Activated T-cell treated with anti-CD3 and anti-CD28 coated beads, Interleukin-2, amount 50 U/mL, for 72 hours (primary cell): ENCODE data around the gene ZNRF3. TPM values are rescaled to one million over a fixed set of nuclear protein-coding genes. Genes with fewer than 3 reads are reported as not detected.

Source experiments
- ATAC-seq, 2 donors: fragments of 150-1000 bp; cut with Tn5 transposase; replicated peaks in 1 of 2; 2 replicates each; pipeline ENCODE4 v1.10.0; 2021; ENCODE audit warnings: moderate library complexity in 2 of 2, mild to moderate bottlenecking in 1 of 2
- DNase-seq, 2 donors: peaks; one replicate each; pipeline ENCODE4 v3.0.0; 2021 to 2022; ENCODE audit warnings: mixed read lengths in 1 of 2
- H3K27ac Mint-ChIP-seq: one replicate; pipeline ENCODE4 v1.8.0; 2022; ENCODE audit warnings: mild to moderate bottlenecking, moderate library complexity, mixed read lengths
- H3K27me3 Mint-ChIP-seq: one replicate; pipeline ENCODE4 v1.8.0; 2022; ENCODE audit warnings: low read depth, mixed read lengths
- H3K36me3 Mint-ChIP-seq, 2 donors: one replicate each; pipeline ENCODE4 v1.8.0; 2022; ENCODE audit warnings: mixed read lengths in 2 of 2, mild to moderate bottlenecking in 1 of 2; ENCODE audit not compliant: insufficient read depth in 2 of 2
- H3K4me1 Mint-ChIP-seq: one replicate; pipeline ENCODE4 v1.8.0; 2022; ENCODE audit warnings: low read depth, mixed read lengths
- H3K4me3 Mint-ChIP-seq, 2 donors: one replicate each; pipeline ENCODE4 v1.8.0; 2022; ENCODE audit warnings: mild to moderate bottlenecking in 2 of 2, mixed read lengths in 2 of 2, moderate library complexity in 2 of 2
- H3K9me3 Mint-ChIP-seq, 2 donors: one replicate each; pipeline ENCODE4 v1.8.0; 2022; ENCODE audit warnings: mixed read lengths in 2 of 2
- total RNA-seq, 2 donors: library from RNA; stranded (reverse); gene quantifications; one replicate each; pipeline ENCODE4 v1.2.3, GENCODE V29; 2022

ZNRF3 gene
- total RNA-seq, 2 donors from 2014 or later = 0.86 to 0.94 TPM

DNA sequence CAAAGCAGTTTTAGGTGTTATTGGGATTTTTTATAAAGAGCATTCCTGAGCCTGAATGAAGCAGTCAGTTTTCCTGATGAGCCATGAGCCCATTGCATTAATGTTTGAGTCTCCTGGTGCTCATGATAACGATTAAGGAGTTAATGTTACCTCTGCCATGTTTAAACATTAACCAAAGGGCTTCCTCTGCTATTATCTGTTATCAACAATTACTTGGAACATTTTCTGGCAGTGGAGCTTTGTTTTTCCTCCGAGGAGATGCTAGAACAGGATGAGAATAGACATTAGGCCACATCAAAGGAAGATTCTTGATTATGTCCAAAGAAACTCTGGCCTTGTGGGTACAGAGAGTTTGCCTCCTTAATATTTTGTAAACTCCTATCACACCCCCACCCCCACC lies 49.9 kb downstream of the ZNRF3 start:
- H3K27me3 Mint-ChIP-seq = peaks cover 68% of the 10 kb centered on the region
- H3K9me3 Mint-ChIP-seq = no peaks in the 10 kb centered on the region

DNA sequence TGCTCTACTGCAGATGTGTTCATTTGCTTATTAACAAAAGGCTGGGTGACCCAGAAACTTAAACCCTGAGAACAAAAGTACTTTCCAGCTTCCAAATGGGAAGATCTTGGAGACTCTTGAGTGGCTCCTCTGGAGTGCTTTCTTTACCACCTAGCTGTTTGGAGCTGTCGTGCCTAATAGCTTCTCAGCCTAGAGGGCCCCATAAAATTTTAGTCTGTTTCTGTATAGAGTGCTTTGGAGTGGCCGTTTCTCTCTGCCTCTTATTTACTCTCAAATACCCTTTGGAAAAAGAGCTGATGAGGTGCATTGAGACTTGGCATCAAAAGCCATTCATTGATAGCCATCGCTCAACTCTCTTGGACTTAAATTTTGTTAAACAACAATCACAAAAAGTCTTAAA lies 50.7 kb downstream of the ZNRF3 start:
- DNase-seq = no peak
- H3K9me3 Mint-ChIP-seq = no peaks in the 10 kb centered on the region
- ATAC-seq = no peak
- no peak overlapping the region for H3K4me3 Mint-ChIP-seq
- H3K27ac Mint-ChIP-seq = no peak overlapping the region
- H3K36me3 Mint-ChIP-seq = no peaks in the 10 kb centered on the region
- peaks cover 4% of the 10 kb centered on the region for H3K4me1 Mint-ChIP-seq
- peaks cover 72% of the 10 kb centered on the region for H3K27me3 Mint-ChIP-seq

More for the DNA sequence above, 49.9 kb downstream of the ZNRF3 start:
- DNase-seq (no peak), ATAC-seq (no peak)
- Mint-ChIP-seq H3K4me1 (peaks cover 4% of the 10 kb centered on the region), H3K27ac (no peak overlapping the region), H3K36me3 (no peaks in the 10 kb centered on the region), H3K4me3 (no peak overlapping the region)

DNA sequence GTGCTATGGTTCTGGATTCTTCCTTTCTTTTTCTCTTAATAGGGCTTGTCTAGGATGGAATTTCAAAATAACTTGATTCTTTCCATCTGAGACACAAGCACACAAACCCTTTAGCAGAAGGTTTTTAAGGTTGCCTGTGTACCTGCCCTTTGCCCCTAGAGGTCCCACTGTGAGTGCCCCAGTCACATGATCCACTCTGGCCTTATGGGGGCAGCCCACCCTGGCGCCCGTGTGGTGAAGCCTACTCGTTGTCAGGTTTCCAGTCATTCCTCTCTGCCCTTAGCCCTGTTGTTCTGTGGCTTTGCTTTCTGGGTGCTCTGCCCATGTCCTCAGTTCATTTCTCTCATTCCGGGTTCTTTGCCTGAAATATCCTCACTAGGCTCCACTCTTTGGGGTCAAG lies 51.8 kb downstream of the ZNRF3 start:
- H3K27me3 Mint-ChIP-seq = peaks cover 80% of the 10 kb centered on the region
- no peak overlapping the region for H3K4me3 Mint-ChIP-seq
- H3K4me1 Mint-ChIP-seq = peaks cover 4% of the 10 kb centered on the region
- no peak for ATAC-seq
- H3K36me3 Mint-ChIP-seq = no peaks in the 10 kb centered on the region
- H3K27ac Mint-ChIP-seq = no peak overlapping the region
- DNase-seq = no peak
- no peaks in the 10 kb centered on the region for H3K9me3 Mint-ChIP-seq

DNA sequence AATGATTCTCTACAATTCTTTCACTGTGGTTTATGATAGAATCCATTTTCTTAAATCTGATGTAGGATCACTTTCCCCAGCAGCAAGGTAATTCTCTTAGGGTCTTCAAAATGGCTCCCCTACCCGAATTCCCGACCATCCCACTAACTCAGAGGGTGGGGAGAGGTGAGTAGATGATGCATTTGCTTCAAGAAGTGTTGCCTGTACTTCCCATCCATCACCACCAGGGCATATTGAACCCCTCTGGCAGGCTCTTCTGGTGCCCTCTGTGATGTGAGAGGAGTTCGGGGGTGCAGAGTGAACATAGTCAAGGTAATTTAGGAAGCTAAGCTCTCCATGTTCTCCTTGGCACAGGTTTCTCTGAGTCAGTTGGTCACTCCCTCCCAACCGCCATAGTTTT lies 52.3 kb downstream of the ZNRF3 start:
- no peak overlapping the region for H3K4me3 Mint-ChIP-seq
- H3K27me3 Mint-ChIP-seq = peaks cover 81% of the 10 kb centered on the region
- DNase-seq (no peak), ATAC-seq (no peak)
- H3K4me1 Mint-ChIP-seq = peaks cover 4% of the 10 kb centered on the region
- H3K36me3 Mint-ChIP-seq = no peaks in the 10 kb centered on the region
- H3K9me3 Mint-ChIP-seq = no peaks in the 10 kb centered on the region
- H3K27ac Mint-ChIP-seq = no peak overlapping the region

DNA sequence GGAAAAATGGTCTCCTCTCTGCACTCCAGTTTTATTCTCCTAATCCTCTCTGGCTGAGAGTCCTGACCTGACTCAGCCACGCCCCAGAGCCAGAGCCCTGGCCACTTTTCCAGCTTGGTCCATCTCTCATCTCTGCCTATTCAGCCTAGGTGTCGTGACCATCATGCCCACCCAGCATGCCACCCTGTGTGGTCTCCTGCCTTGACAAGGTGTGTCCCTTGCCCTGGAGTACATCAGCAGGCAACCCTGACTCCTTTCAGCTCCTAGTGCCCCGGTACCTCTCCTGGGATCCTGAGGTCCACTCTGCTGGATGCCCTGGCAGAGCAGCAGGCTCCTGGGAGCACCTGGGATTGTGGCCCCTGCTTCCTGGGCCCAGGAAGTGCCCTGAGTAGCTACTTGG lies 52.8 kb downstream of the ZNRF3 start:
- no peak for ATAC-seq
- H3K36me3 Mint-ChIP-seq = no peaks in the 10 kb centered on the region

DNA sequence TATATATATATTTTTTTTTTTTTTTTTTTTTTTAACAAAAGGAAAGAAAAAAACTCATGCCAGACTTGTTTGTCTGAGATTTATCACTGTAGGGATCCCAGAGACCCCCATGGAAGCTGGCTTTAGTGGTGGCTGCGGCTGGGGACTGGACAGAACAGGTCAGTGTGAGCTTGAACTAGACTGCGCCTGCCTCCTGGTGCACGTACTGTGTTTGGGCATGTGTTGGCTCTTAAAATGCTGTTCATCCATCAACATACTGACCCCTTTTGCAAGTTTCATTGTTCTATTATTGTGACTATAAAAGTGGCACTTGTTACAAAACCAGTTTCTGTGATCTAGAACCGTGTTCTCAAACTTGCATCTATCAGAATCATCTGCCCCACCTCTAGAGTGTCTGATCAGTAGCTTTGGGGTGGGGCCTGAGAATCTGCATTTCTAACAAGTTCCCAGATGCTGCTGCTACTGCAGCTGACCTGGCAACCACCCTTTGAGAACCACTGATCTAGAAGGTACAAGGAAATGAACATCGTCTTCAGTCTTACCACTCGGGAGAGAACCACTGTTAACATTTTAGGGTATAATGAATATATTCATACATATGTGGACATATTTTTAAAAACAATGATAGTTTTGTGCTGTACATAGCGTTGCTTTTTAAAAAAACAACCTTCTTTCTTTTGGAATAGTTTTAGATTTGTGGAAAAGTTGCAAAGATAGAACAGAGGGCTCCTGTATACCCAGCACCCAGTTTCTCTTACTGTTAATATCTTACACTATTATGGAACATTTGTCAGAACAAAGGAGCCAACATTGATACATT lies 54.0 kb downstream of the ZNRF3 start:
- H3K4me1 Mint-ChIP-seq = no peaks in the 10 kb centered on the region
- H3K27me3 Mint-ChIP-seq = peaks cover 67% of the 10 kb centered on the region
- ATAC-seq (no peak), DNase-seq (no peak)
- no peaks in the 10 kb centered on the region for H3K36me3 Mint-ChIP-seq
- H3K4me3 Mint-ChIP-seq = no peak overlapping the region
- H3K27ac Mint-ChIP-seq = no peak overlapping the region
- no peaks in the 10 kb centered on the region for H3K9me3 Mint-ChIP-seq

More for the DNA sequence above, 52.8 kb downstream of the ZNRF3 start:
- H3K27me3 Mint-ChIP-seq = peaks cover 80% of the 10 kb centered on the region
- H3K4me3 Mint-ChIP-seq = no peak overlapping the region
- H3K9me3 Mint-ChIP-seq = no peaks in the 10 kb centered on the region
- DNase-seq = no peak
- H3K4me1 Mint-ChIP-seq = peaks cover 4% of the 10 kb centered on the region
- no peak overlapping the region for H3K27ac Mint-ChIP-seq

DNA sequence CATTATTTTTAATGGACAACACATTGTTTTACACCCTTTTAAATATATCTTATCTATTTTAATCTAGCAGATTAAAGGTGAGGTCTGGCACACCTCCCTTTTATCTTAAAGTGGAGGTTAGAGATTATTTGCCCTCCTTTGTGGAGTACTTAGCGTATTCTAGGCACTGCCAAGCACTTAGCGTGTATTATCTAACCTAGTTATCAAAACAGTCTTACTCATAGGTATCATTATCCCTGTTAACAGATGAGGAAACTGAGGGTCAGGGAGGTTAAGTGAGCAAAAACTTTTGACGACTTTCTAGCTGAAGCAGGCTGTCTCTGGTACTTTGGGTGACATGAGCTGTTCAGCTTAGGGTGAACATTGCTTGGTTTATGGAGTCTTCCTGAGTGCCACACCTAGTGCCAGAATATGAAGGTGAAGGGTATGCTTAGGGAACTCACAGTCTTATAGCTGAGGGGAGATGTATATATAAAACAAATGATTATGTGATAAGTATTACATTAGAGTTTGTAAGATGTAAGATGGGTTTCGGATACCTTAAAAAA lies 55.0 kb downstream of the ZNRF3 start:
- Mint-ChIP-seq H3K9me3 (no peaks in the 10 kb centered on the region), H3K4me1 (no peaks in the 10 kb centered on the region), H3K27ac (no peak overlapping the region), H3K4me3 (no peak overlapping the region), H3K27me3 (peaks cover 64% of the 10 kb centered on the region), H3K36me3 (no peaks in the 10 kb centered on the region)
- DNase-seq (no peak), ATAC-seq (no peak)

DNA sequence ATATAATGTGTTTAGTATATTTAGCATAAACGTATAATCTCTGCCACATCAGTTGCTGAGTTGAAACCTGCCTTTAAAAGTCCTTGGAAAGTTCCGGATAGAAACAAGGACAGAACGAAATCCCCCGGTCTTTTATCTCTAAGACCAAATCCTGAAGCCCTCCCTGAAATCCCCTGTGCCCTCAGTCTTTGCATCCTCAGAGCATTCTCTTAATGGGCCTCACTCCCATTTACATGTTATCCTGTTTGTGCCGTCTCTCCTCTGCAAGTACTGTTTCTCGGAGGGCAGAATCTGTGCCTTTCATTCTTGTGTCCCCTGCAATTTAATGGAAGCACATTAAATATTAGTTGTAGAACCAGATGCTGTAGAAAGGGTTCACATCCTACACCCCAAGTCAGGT lies 56.0 kb downstream of the ZNRF3 start:
- H3K27me3 Mint-ChIP-seq = peaks cover 60% of the 10 kb centered on the region
- H3K9me3 Mint-ChIP-seq = no peaks in the 10 kb centered on the region
- H3K4me3 Mint-ChIP-seq = no peak overlapping the region
- DNase-seq (no peak), ATAC-seq (no peak)
- no peaks in the 10 kb centered on the region for H3K4me1 Mint-ChIP-seq
- no peak overlapping the region for H3K27ac Mint-ChIP-seq
- no peaks in the 10 kb centered on the region for H3K36me3 Mint-ChIP-seq

DNA sequence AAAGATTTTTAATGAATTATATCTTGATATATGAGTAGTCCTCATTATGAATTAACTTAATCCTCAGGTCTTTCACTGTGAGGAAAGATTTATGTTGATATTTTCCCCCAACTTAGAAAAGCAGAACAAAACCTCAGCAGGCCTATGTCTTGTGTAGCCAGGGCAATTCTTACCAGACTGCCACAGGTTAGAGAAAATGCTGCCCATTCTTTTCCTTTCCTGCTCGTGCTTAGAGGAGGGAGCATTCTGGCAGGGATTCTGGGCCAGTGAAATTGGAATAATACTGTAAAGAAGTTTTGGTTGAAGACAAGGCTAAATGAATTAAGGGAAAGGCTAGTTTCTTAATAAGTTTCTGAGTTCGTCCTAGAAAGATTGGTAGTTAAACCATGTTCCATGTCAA lies 56.6 kb downstream of the ZNRF3 start:
- no peak overlapping the region for H3K27ac Mint-ChIP-seq
- H3K9me3 Mint-ChIP-seq = no peaks in the 10 kb centered on the region
- DNase-seq (no peak), ATAC-seq (no peak)
- peaks cover 58% of the 10 kb centered on the region for H3K27me3 Mint-ChIP-seq
- H3K4me1 Mint-ChIP-seq = no peaks in the 10 kb centered on the region
- no peaks in the 10 kb centered on the region for H3K36me3 Mint-ChIP-seq
- H3K4me3 Mint-ChIP-seq = no peak overlapping the region

DNA sequence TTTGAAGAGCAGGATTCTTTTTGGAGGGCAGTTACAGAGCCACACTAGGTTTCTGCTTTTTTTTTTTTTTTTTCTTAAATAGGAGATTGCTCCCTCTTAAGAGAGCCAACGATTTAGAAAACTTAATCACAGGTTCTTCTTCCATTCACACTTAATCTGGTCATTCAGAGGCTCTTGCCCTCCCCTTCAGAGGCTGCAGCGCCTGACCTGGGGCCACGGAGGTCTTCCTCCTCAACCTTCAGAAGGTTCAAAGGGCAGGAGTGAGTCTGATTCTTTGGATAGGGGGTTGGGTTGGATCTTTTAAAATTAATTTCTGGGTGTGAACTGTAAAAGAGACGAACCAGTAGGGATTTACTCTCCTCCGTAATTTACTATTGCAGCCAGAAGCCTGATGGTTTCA lies 57.1 kb downstream of the ZNRF3 start:
- Mint-ChIP-seq H3K27ac (no peak overlapping the region), H3K4me1 (no peaks in the 10 kb centered on the region), H3K36me3 (no peaks in the 10 kb centered on the region), H3K27me3 (peaks cover 53% of the 10 kb centered on the region), H3K9me3 (no peaks in the 10 kb centered on the region), H3K4me3 (no peak overlapping the region)
- ATAC-seq = no peak
- no peak for DNase-seq

DNA sequence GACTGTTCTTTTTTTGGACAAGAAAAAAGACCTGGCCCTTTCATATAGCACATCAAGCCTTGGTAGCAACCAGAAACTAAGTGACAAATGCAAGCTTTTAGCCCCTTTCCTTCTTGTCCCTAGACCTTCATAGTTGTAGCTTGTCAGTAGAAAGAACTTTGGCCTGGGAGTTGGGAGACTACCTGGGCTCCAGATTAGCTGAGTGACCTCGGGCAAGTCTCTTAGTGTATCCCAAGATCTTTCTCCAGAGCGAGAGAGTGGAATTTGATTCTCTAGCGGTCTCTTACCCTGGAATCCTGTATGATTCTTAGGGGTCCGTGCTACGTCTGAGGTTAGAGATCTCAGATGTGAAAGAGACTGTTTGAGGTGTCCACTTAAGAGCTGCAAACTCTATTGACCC lies 59.0 kb downstream of the ZNRF3 start:
- peaks cover 8 to 9% of the 10 kb centered on the region in 2 donors for H3K9me3 Mint-ChIP-seq
- peaks cover 55% of the 10 kb centered on the region for H3K27me3 Mint-ChIP-seq
- H3K4me1 Mint-ChIP-seq = no peaks in the 10 kb centered on the region
- peaks cover 8 to 12% of the 10 kb centered on the region in 2 donors for H3K36me3 Mint-ChIP-seq
- no peak for ATAC-seq
- no peak overlapping the region for H3K27ac Mint-ChIP-seq
- DNase-seq = no peak
- no peak overlapping the region for H3K4me3 Mint-ChIP-seq

DNA sequence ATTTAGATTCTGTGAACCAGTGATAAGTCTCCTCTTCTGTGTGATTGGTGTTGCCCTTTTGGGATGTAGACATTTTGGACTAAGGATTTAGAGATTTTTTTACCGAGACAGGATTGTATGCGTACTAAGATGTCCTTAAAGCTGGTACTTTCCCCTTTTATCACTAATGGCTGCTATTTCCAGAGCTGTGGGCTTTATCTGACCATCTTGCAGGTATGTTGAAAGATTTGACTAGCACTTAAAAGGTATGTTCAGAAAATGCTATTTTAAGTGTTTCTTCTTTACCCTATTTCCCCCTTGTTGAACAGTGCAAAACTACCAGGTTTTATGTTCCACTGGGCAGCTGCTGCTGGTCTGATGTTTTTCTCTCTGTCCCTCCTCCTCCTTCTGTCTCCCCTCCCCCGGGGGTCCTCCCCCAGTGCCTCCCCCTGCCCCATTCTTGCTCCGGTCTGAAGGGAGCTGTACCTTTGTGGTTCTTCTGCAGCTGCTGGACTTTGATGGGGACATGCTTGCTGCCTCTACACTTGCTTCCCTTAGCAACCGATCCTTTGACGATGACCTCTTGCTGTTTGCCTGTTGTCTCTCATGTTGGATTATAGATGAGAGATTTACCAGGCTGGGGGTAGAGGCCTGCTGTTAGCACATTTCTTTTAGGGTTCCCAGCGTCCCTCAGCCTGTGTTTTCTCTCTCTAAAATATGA lies 59.6 kb downstream of the ZNRF3 start:
- Mint-ChIP-seq H3K9me3 (peaks cover 10 to 11% of the 10 kb centered on the region in 2 donors), H3K27me3 (peaks cover 51% of the 10 kb centered on the region), H3K36me3 (peaks cover 10 to 14% of the 10 kb centered on the region in 2 donors), H3K27ac (no peak overlapping the region), H3K4me3 (no peak overlapping the region), H3K4me1 (no peaks in the 10 kb centered on the region)
- ATAC-seq (no peak), DNase-seq (no peak)

DNA sequence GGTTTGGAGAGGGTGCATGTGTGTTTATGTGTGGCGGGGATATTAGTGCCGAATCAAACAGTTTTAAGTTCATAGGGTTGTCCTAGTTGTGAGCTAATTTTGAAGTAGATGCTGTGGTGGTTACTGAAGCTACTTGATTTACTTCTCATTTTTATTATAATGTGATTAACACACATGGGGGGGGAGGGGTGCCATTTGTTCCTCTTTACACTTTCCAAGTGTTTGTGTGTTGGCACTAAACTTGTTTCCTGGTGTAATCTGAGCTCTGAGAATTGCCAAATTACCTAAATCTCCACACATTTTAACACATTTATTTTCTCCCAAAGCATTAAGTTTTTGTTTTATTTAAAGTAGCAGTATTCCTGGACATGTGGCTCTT lies 60.1 kb downstream of the ZNRF3 start:
- H3K4me1 Mint-ChIP-seq = no peaks in the 10 kb centered on the region
- H3K27me3 Mint-ChIP-seq = peaks cover 52% of the 10 kb centered on the region
- peaks cover 10 to 11% of the 10 kb centered on the region in 2 donors for H3K9me3 Mint-ChIP-seq
- no peak overlapping the region for H3K4me3 Mint-ChIP-seq
- DNase-seq = no peak
- H3K36me3 Mint-ChIP-seq = peaks cover 10 to 14% of the 10 kb centered on the region in 2 donors
- H3K27ac Mint-ChIP-seq = no peak overlapping the region
- no peak for ATAC-seq
